Cardiac septum (tissue), 1 donor: Measurements from ENCODE around the gene SYNCRIP. TPM values are rescaled to one million over a fixed set of nuclear protein-coding genes. Genes with fewer than 3 reads are reported as not detected.
A peak's percentile ranks its signal among the peaks of the same experiment; 100 is the strongest.
"Not testable (repeated sequence)": the region's sequence is repeated elsewhere in the genome, so short reads cannot be mapped to it uniquely, and the experiment has no call there.

Experiments
- DNase-seq: peaks from one replicate; pipeline ENCODE4 v3.0.0-alpha.2; 2020; ENCODE audit warnings: low spot score
- intact Hi-C: fragments of 100-400 bp; cut with DNase I; formaldehyde crosslinking; loops from one replicate; pipeline ENCODE4 v1.14.0; 2022
- total RNA-seq: library from RNA; stranded (reverse); fragmentation: NEBNext Ultra II Directional; extraction: Animal tissue kit (Norgen Biotek cat#: 25700); gene quantifications from one replicate; pipeline ENCODE4 v1.2.1, GENCODE V29; 2021
- donor health status: DM: no; HTN: no; CAD: no.

Gene SYNCRIP
- total RNA-seq, 1 donor from 2014 or later = 73.1 TPM

DNA sequence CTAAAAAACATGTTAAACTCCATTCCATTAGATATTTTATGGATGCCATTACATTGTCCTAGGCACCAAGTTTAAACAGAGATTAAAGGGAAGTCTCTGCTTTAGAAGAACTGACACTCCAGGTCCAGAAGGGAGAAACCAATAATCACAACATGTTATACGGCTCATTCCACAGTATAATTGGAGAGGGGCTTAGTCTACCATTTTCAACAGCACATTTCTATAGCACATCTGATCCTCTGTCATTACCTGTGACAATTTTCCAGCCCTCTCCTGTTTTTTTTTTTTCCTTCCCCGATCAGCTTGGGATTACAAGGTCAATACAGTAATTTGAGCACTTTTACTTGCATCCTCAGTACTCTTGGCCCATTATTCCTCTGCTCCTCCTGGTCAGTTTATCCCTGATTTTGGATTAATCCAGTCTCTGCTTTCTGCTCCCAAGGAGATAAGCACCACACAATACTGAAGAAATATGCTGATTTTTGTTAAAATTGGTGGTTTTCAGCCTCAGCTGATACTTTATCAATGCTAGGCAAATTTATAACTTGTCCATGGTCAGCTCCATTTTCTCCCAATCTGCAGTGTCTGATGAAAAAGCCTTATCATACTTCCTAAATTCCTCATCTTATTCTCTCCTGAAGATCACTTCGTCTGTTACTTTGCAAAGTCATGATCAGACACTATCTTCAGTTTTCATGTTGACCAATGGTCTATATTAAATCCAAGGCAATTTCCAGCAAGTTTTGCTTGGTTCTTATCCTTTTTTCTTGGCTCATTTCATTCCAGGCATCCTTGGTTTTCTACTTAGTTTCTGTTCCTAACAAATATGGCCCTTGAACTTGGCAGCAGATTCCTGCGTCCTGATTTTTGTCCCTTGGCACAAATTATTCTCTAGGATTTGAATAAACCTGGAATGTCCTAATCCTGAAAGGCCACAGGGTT lies 30.8 kb upstream of the SYNCRIP start:
- no peak for DNase-seq
- intact Hi-C loops = no loop called here

DNA sequence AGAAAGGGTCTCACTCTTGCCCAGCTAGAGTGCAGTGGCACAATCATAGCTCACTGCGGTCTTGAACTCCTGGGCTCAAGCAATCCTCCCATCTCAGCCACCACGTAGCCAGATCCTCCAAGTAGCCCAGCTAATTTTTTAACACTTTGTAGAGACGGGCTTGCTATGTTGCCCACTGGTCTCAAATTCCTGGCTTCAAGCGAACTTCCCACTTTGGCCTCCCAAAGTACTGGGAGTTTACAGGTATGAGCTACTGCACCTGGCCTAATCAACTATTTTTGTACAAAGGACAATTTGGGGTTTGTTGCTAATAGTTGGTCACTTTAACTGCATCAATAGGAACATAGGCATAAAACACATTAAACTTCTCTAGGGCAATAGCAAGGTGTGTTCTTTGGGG lies 29.9 kb upstream of the SYNCRIP start:
- intact Hi-C loops = no loop called here
- DNase-seq = no peak

DNA sequence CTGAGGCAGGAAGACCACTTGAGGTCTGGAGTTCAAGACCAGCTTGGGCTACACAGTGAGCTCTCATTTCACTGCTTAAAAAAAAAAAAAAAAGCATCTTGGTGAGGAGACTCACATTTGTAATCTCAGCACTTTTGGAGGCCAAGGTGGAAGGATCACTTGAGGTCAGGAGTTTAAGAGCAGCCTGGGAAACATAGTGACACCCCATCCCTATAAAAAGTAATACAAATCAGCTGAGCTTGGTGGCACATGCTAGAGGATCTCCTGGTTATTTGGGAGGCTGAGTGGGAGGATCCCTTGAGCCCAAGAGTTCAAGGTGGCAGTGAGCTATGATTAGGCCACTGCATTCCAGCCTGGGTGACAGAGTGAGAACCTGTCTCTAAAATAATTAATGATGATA lies 29.4 kb upstream of the SYNCRIP start:
- DNase-seq = no peak
- intact Hi-C loops = no loop called here

DNA sequence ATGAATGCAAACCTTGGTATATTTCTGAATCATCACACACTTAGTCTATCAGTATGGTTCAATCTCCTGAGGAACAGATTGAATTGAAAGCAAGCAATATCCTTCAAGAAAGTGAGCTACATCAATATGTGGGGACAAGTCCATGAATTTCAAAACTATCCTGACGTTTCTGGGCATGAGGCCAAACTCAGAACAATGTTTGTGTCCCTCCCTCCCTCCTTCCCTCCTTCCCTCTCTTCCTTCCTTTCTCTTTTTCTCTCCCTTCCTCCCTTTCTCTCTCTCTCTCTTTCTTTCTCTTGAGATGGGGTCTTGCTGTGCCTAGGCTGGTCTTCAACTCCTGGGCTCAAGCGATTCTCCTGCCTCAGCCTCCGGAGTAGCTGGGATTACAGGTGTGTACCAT lies 27.9 kb upstream of the SYNCRIP start:
- intact Hi-C loops = no loop called here
- DNase-seq = no peak

DNA sequence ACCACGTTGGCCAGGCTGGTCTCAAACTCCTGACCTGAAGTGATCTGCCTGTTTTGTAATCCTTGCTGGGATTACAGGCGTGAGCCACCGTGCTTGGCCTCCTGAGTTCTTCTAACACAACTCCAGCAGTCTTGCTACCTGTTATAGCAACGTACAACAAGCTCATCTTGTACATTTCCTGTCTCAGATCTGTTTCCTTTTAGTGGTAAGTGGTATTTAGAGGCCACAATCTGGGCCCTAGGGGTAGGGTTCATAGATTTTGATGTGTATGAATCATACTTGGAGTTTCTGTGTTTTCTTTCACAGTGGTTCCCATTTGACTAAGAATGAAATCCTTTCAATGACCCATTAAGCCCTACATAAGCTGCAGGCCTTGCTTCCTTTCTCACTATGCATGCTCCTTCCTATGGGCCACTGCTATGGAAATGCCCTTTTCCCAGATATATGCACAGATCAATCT lies 27.1 kb upstream of the SYNCRIP start:
- intact Hi-C loops = no loop called here
- no peak for DNase-seq

DNA sequence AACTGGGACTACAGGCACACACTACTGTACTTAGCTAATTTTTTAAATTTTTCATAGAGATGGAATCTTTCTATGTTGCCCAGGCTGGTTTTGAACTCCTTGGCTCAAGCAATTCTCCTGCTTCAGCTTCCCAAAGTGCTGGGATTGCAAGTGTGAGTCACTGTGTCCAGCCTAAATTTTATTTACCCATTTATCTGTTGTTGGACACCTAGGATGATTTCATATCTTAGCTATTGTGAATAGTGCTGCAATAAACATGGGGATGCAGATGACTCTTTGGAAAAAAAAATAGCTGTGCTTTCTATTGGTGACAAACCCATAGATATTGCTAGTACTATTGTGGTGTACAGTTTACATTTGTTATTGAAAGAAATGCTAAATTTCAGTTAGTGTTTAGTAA lies 19.6 kb upstream of the SYNCRIP start:
- no peak for DNase-seq
- intact Hi-C loops = no loop called here

DNA sequence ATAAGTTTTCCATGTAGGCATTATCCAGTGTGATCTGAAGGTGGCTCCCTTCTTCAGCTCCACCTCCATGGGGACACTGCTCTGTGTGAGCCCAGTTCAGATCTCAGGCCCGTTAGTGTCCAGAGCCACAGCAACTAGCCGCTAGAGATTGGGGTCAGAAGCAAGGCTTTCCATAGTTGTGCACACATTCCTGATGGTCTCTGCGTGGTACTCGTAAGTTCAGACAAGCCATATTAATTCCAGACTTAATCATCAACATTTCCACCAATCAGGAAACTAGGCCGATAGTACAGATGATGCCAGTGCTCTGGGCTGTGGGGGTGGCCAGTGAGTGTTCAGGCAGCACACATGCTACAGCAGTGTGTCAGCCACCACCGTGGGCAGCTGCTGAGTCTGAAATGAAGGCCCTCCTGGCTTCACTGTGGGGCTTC lies 17.5 kb upstream of the SYNCRIP start:
- no peak for DNase-seq
- intact Hi-C loops = no loop called here

DNA sequence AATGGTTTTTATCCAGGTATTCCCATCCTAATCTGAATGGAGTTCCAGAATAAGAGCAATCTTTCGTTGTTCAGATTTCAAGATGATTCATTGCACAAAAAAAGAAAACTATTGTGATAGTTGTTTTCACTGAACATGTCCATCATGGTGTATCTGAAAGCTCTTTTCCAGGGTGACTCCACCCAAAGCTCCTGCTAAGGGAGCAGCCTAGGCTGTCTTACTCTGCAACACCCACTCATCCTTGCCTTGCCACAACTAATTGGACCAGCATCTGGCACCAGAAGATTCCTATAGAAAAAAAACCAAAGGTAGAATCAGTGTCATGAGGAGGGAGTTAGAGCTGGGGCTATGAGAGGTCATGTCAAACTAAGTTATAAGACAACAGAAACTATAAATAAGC lies 7.9 kb upstream of the SYNCRIP start:
- intact Hi-C loops = no loop called here
- DNase-seq = no peak

DNA sequence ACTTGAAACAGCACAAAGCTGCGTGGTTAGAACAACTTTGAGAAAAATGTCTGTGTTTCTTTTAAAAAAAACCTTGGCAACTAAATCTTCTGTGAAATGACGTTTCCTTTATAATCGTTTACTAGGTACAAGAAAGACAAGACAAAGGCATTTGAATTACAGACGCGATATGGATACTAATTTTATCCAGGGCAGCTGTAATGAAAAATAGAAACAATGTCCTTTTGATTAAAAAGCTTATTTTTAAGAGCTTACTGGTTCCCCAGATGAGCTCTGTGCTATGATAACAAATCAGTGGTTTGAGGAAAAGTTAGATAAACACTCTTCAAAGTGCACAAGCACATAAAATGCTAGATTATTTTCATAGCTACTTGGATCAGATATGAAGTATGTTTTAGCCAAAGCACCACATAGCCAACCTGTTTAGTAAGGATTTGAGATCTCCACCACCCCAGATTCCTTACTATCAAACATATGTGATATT lies 1.6 kb upstream of the SYNCRIP start:
- intact Hi-C loops = no loop called here
- DNase-seq = no peak

DNA sequence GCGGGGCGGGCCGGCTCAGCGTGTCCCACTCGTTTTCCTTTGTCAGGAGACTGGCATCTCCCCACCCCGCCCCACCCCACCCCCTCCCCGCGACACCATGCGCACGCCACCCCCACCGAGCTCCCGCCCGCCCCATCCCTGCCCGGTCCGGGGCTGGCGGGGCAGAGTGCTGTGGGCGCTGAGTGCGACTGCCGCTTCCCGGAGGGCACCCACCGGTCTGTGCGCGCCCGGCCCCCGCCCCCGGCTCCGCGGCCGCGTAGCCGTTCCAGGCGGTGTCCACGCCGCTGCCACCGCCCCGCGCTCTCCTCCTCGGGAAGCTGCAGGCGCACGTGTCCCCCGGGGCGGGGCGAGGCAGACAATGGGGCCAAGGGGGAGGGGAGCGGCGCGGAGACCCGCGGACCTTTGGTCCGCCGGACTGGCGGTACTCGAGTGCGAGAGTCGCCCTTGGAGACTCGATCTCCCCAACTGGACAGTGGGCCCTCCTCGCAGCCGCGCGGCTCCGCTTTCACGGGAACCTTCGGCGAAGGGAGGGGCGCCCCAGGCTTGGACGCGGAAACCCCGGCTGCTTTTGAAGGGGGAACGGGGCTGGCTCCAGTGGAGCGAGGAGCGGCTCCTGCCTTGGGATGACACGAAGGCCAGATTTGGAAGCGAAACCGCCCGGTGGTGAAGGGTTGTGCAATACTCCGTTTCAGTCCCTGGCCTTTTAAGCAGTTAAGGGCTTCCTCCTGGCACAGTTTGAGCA lies 1.0 kb upstream of the SYNCRIP start:
- DNase-seq = peak; percentile 93
- intact Hi-C loops = loop anchor here (1.0 kb wide), 2 partner anchors 35 to 49 kb away; no protein-coding TSS in a partner anchor

DNA sequence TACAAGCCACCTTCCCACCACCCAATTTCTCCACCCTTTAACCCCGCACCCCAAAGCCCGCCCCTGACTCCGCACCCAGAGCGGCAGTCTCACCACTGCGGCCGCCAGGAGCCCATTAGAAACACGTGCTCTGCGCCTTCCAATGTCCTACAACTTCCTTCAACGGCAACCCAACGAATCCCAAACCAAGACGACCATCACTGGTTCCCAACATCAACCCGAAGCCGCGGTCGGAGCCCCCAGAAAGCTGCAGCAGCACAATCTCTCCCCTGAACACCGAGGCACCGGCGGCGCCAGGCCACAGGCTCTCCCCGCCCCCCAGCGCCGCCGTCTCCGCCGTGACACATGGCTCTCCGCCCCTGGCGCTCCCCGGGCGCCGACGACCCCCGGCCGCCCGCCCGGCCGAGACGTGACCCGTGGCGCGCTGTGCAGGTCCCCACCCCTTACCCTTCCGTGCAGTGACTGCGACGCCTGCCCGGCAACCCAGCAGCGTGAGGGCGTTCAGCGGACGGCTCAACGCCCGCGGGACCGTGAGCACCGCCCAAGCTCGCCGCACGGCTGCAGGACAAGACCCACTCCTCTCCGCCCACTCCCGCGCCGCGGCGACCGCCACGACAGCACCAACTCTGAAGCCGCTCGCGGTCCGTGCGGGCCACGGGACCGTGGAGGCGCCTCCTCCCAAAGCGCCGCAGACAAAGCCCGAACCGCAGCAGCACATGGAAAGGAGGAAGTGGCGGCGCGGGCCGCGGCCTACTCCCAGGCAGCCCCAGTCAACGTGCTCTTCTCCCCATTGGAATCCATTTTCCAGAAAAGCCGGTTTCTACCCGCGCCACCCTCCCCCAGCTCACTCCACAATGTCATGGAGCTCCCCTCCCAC lies 551 bp downstream of the SYNCRIP start:
- intact Hi-C loops = no loop called here
- DNase-seq = peak; percentile 87

DNA sequence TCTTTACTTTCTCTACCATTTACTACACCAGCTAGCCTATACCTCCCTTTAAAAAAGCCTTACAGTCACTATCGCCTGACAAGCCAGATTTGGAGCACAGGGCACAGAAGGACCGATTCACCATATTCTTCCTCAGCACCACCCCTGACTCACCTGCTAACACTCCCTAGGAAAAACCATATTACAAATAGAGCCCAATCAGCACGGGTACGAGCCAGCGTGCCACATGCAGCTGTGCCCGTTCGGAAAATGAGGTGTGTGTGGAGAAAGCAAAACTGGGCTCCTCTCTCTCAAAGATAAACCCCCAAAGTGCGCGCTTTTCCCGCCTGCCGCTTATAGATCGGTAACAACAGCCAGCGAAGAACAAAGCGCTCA lies 1.2 kb downstream of the SYNCRIP start:
- DNase-seq = no peak
- intact Hi-C loops = no loop called here

DNA sequence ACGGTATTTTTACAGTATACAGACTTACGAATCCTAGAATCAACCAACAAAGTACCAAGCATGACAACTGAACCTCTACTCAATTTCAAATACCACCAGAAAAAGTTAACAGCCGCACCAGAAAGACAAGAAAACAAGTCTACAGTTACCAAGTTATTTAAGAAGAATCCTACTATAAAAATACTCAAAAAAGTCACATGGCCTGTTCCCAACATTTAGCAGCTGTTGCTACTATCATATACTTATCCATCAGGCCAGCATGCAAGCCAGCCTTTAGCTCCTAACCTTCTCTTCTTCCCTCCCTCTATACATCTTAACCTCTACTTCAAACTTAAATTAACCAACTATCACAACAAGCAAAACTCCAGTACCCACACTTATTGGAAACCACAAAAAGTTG lies 1.9 kb downstream of the SYNCRIP start:
- intact Hi-C loops = no loop called here
- DNase-seq = no peak

DNA sequence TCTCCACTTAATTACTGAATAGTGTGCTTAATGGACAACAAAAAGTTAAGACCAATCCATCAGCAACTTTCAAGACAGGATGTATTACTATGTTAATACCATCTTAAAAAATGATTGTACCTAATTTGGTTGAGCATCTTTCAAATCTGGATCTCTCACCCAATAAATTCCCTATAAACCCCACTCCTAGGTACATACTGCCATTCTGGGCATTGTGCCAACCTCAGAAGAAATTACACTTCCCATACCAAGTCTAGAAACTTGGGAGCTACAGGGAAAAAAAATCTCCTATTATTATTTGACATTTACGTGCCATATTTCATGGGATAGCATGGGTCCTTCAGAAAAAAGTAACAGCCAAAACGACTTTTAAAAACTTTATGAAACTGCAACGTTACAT lies 5.1 kb downstream of the SYNCRIP start:
- intact Hi-C loops = no loop called here
- no peak for DNase-seq

DNA sequence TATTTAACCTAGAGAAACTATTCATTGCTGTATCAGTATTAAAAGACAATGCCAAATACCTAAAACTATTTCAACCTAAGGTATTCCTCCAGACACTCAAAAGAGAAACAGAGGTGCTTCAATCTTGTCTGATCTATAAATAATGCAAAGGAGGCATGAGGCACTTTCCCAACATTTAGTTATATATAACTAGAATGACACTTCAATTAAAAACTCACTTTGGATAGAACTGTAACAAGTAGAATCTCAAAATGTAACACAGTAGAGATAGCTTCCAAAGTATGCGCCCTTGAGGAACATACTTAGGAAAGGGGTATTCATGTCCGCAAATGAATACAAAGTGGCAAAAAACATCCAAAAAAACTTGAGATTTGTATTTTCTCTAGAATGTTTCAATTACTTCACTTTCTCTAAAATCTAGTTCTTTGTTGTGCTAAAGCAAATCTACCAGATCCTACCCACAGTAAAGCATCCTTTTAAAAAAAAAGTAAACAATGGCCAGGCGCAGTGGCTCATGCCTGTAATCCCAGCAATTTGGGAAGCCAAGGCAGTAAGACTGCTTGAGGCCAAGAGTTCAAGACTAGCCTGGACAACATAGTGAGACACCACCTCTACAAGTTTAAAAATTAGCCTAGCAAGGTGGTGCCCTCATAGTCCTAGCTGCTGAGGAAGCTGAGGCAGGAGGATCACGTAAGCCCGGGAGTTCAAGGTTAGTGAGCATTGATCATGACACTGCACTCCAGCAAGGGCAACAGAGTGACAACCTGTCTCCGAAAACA lies 10.3 kb downstream of the SYNCRIP start:
- no peak for DNase-seq

DNA sequence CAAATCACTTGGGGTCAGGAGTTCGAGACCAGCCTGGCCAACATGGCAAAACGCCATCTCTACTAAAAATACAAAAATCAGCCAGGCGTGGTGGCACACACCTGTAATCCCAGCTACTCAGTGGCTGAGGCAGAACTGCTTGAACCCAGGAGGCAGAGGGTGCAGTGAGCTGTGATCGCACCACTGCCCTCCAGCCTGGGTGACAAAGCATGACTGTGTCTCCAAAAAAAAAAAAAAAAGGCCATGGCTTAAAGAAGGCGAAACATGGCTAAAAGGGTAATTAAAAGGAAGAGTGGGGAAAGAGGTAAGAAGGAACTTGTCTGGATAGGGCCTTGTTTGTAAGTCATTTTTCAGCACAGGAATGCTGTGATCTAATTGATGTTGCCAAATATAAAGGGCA lies 11.6 kb downstream of the SYNCRIP start:
- DNase-seq, intact Hi-C loops: not testable (repeated sequence)

More for the DNA sequence above, 10.3 kb downstream of the SYNCRIP start:
- intact Hi-C loops = no loop called here

DNA sequence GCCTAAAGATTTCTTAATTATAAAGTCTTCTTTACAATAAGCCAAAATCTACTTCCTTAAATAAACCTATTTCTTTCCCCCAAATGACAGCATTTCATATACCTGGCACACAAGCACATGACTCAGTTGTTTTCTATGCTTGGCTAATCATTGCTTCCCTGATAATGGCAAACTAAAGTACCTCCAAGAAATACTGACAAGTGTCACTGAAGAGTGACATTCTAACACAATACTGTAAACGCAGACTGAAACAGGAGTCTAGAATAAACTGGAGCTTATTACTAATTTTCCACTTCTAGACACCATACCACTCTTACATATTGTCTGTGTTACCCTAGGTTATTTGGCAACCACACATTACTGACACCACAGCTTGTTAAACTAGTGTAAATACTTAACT lies 14.3 kb downstream of the SYNCRIP start:
- no peak for DNase-seq
- intact Hi-C loops = no loop called here

DNA sequence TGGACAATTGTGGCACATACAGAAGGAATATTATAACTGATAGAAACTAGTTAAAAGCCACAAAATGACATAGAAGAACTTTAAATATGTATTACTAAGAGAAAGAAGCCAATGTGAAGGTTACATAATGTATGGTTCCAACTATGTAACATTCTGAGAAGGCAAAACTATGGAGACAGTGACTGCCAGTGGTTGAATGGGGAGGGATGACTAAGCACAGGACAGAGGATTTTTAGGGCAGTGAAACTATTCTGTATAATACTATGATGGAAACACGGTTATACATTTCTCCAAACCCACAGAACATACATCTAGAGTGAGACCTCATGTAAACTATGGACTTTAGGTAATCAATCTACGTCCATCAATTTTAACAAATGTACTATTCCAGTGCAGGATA lies 22.4 kb downstream of the SYNCRIP start:
- no peak for DNase-seq
- intact Hi-C loops = no loop called here

DNA sequence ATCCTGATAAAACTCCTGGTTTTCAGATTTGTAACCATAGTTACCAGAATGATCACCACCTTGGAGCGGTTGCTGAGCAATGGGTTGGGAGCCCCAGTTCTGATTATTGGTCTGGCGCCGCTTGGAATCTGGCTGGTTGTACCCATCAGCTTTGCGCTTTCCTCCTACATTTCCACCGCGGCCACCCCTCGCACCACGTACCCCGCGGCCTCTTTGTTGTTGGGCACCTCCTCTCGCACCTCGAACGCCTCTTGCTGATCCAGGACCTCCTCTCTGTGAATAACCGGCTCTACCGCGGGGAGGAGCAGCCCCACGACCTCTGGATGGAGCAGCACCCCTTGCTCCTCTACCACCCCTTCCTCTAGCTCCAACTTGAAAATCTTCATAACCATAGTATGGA lies 27.9 kb downstream of the SYNCRIP start:
- DNase-seq = no peak
- intact Hi-C loops = no loop called here
